PFSK-1 (cell line): ENCODE results near the gene PTRH1.

Experiments
- FOXP2 ChIP-seq: optimal IDR thresholded peaks from 2 replicates; pipeline ENCODE3; 2011; ENCODE audit warnings: borderline replicate concordance, control low read depth, inconsistent platforms; ENCODE audit not compliant: insufficient read depth; ENCODE audit errors: extremely low read length, extremely low read depth
- POLR2AphosphoS5 ChIP-seq: IDR thresholded peaks from 2 replicates; pipeline ENCODE4 v1.6.1; 2012; ENCODE audit warnings: low read depth, mild to moderate bottlenecking, control low read depth, low read length, moderate library complexity
- REST ChIP-seq, 2 experiments: IDR thresholded peaks; 2 replicates each; pipeline versions ENCODE4 v1.6.1 to v1.8.0; 2011 to 2012; ENCODE audit warnings: low read depth in 2 of 2, low read length in 2 of 2, control low read depth in 1 of 2, inconsistent platforms in 1 of 2, mild to moderate bottlenecking in 1 of 2, moderate library complexity in 1 of 2; ENCODE audit not compliant: insufficient read depth in 1 of 2
- SIN3A ChIP-seq: IDR thresholded peaks from 2 replicates; pipeline ENCODE4 v1.6.1; 2012; ENCODE audit warnings: mild to moderate bottlenecking, low read length, moderate library complexity, borderline replicate concordance; ENCODE audit not compliant: insufficient read depth
- TAF1 ChIP-seq: IDR thresholded peaks from 2 replicates; pipeline ENCODE4 v1.6.1; 2012; ENCODE audit warnings: low read length, control low read depth, borderline replicate concordance; ENCODE audit not compliant: insufficient read depth

The PTRH1 gene

DNA sequence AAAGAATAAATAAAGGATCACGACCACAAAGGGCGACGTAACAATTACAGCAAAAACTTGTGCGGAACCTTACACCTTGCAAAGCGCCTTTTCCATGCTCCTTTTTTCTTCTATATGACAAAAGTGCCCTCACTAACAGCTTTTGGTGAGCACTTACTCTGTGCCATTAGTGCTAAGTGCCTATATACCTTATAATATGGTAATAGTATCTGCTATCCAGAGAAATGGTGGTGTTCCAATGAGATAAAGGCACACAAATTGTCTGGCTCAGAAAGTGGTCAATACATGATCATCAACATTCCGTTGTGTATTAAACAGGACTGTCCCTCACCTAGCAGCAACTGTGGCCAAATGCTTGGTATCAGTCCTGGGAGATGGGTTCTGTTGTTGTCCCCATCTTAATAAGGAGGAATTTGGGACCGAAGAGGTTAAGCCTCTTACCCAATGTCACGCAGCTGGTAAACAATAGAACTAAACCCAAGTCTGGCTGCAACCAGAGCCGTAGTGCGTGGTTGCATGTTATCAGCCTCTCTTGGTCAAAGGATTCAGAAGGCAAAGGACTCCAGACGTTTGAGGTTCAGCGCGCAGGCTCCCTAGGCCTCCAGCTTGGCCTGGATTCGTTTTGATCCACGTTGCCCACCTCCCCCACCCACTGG is 20.2 kb upstream of the PTRH1 start:
- TF ChIP-seq POLR2AphosphoS5 (no peak), REST (IDR thresholded peaks at IDR 0.05; ENCODE audit: insufficient read depth in 1 of 2, low read depth in 2 of 2, low read length in 2 of 2) (no peak), TAF1 (no peak), SIN3A (no peak), FOXP2 (no peak)

- TF ChIP-seq TAF1, result peak; percentile 75; the same call in 1 of the 2 replicates
- TF ChIP-seq POLR2AphosphoS5, result peak; percentile 70
- TF ChIP-seq FOXP2, result no peak
- 0 out of 2 replicates have a peak, but pooled peaks have one; percentile 16 for TF ChIP-seq SIN3A
Observed at GRCh38 chr9:127734747-127735529, 19.5 kb upstream of the PTRH1 start, which contains the start of gene TOR2A. Gene TOR2A (minus strand): TSS chr9:127735294. CDS start chr9:127735270, 24 bp downstream.

DNA sequence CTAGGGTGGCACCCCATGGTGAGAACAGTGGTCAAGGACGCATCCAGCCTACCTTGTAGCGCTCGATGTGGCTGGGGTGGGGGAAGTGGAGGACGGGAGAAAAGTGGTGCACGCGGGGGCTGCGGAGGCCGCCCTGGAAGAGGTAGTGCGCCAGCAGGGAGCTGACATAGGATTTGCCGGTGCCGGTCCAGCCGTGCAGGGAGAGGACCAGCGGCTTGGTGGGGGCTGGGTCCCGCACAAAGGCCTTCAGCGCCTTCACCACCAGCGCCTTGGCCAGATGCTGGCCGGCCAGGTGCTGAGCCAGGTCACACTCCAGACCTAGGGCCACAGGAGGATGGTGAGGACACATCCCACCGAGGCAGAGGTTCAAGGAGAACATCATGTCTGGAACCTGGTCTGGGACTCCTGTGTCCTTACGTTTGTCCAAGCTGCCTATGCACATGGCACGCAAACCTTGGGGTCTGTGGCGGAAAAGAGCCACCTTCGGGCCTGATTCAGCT is 18.8 kb upstream of the PTRH1 start:
- TF ChIP-seq SIN3A (no peak), POLR2AphosphoS5 (no peak), TAF1 (no peak), REST (IDR thresholded peaks at IDR 0.05; ENCODE audit: insufficient read depth in 1 of 2, low read depth in 2 of 2, low read length in 2 of 2) (no peak), FOXP2 (no peak)

GRCh38 chr9:127733614-127734013 is 18.2 kb upstream of the PTRH1 start:
- TF ChIP-seq POLR2AphosphoS5, result no peak
- TF ChIP-seq TAF1, result no peak
- TF ChIP-seq SIN3A, result no peak
- no peak for TF ChIP-seq REST (IDR thresholded peaks at IDR 0.05; ENCODE audit: insufficient read depth in 1 of 2, low read depth in 2 of 2, low read length in 2 of 2)
- no peak for TF ChIP-seq FOXP2

GRCh38 chr9:127732444-127732843 is 17.0 kb upstream of the PTRH1 start:
- TF ChIP-seq REST (IDR thresholded peaks at IDR 0.05; ENCODE audit: insufficient read depth in 1 of 2, low read depth in 2 of 2, low read length in 2 of 2) (no peak), POLR2AphosphoS5 (no peak), TAF1 (no peak), FOXP2 (no peak), SIN3A (no peak)
